ENCODE results near the gene CRADD.

CRADD gene

GRCh38 chr12:93921521-93921920 lies 244.3 kb downstream of the CRADD start:
- ChIA-PET CTCF (interaction anchor here (0.6 kb wide), 1 partner anchor 28 kb away, joined by 4 read pairs; no protein-coding TSS in a partner anchor), POLR2A (no interaction called here)
- Histone ChIP-seq H3K36me3 (ENCODE audit: control insufficient read depth in 2 of 2, insufficient read depth in 1 of 2, low read length in 2 of 2) (no peaks in the 10 kb centered on the region), H3K4me1 (ENCODE audit: control insufficient read depth, insufficient read depth, low read length) (no peaks in the 10 kb centered on the region), H3K4me3 (ENCODE audit: low read depth, low read length) (no peak overlapping the region), H3K27ac (ENCODE audit: extremely low read depth, low read depth, low read length) (no peak overlapping the region), H3K9me3 (ENCODE audit: control insufficient read depth, insufficient read depth, low read depth, low read length) (no peaks in the 10 kb centered on the region)
- TF ChIP-seq ZSCAN5A (tag by site-specific recombination; IDR thresholded peaks at IDR 0.05) (no peak), SP2 (tag by site-specific recombination; IDR thresholded peaks at IDR 0.05) (no peak), ZNF311 (tag by site-specific recombination; IDR thresholded peaks at IDR 0.05; ENCODE audit: borderline replicate concordance) (no peak), ZNF704 (tag by site-specific recombination; IDR thresholded peaks at IDR 0.05) (no peak), ZNF555 (tag by site-specific recombination; conservative IDR thresholded peaks at IDR 0.05) (no peak), ZNF664 (tag by site-specific recombination; IDR thresholded peaks at IDR 0.05) (no peak), ZNF654 (tag by site-specific recombination; IDR thresholded peaks at IDR 0.05; ENCODE audit: low read depth) (no peak), ZNF221 (tag by site-specific recombination; IDR thresholded peaks at IDR 0.05; ENCODE audit: borderline replicate concordance) (no peak), ZNF174 (tag by site-specific recombination; IDR thresholded peaks at IDR 0.05) (no peak)
- TF ChIP-seq, protein P1, sequence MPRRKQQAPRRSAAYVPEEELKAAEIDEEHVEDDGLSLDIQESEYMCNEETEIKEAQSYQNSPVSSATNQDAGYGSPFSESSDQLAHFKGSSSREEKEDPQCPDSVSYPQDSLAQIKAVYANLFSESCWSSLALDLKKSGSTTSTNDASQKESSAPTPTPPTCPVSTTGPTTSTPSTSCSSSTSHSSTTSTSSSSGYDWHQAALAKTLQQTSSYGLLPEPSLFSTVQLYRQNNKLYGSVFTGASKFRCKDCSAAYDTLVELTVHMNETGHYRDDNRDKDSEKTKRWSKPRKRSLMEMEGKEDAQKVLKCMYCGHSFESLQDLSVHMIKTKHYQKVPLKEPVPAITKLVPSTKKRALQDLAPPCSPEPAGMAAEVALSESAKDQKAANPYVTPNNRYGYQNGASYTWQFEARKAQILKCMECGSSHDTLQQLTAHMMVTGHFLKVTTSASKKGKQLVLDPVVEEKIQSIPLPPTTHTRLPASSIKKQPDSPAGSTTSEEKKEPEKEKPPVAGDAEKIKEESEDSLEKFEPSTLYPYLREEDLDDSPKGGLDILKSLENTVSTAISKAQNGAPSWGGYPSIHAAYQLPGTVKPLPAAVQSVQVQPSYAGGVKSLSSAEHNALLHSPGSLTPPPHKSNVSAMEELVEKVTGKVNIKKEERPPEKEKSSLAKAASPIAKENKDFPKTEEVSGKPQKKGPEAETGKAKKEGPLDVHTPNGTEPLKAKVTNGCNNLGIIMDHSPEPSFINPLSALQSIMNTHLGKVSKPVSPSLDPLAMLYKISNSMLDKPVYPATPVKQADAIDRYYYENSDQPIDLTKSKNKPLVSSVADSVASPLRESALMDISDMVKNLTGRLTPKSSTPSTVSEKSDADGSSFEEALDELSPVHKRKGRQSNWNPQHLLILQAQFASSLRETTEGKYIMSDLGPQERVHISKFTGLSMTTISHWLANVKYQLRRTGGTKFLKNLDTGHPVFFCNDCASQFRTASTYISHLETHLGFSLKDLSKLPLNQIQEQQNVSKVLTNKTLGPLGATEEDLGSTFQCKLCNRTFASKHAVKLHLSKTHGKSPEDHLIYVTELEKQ (tag by site-specific recombination; IDR thresholded peaks at IDR 0.05; ENCODE audit: borderline replicate concordance) = no peak
- TF ChIP-seq, protein P2, sequence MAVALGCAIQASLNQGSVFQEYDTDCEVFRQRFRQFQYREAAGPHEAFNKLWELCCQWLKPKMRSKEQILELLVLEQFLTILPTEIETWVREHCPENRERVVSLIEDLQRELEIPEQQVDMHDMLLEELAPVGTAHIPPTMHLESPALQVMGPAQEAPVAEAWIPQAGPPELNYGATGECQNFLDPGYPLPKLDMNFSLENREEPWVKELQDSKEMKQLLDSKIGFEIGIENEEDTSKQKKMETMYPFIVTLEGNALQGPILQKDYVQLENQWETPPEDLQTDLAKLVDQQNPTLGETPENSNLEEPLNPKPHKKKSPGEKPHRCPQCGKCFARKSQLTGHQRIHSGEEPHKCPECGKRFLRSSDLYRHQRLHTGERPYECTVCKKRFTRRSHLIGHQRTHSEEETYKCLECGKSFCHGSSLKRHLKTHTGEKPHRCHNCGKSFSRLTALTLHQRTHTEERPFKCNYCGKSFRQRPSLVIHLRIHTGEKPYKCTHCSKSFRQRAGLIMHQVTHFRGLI (tag by site-specific recombination; IDR thresholded peaks at IDR 0.05) = no peak

GRCh38 chr12:93922583-93923006 lies 245.4 kb downstream of the CRADD start:
- Histone ChIP-seq H3K36me3 (ENCODE audit: control insufficient read depth in 2 of 2, insufficient read depth in 1 of 2, low read length in 2 of 2) (no peaks in the 10 kb centered on the region), H3K4me3 (ENCODE audit: low read depth, low read length) (no peak overlapping the region), H3K9me3 (ENCODE audit: control insufficient read depth, insufficient read depth, low read depth, low read length) (no peaks in the 10 kb centered on the region), H3K4me1 (ENCODE audit: control insufficient read depth, insufficient read depth, low read length) (no peaks in the 10 kb centered on the region), H3K27ac (ENCODE audit: extremely low read depth, low read depth, low read length) (no peak overlapping the region)
- CTCF ChIA-PET = interaction anchor here (0.5 to 0.7 kb wide), 3 partner anchors 199 to 348 kb away, joined by 3 to 5 read pairs (median 3); no protein-coding TSS in a partner anchor
- POLR2A ChIA-PET = interaction anchor here (0.5 kb wide), 1 partner anchor 353 kb away, joined by 3 read pairs; no protein-coding TSS in a partner anchor
- TF ChIP-seq ZNF10 (tag by site-specific recombination; IDR thresholded peaks at IDR 0.05) = no peak
- no peak for TF ChIP-seq KLF1 (tag by site-specific recombination; IDR thresholded peaks at IDR 0.05)
- TF ChIP-seq ZNF404 (tag by site-specific recombination; IDR thresholded peaks at IDR 0.05) = no peak
- TF ChIP-seq ZBTB1 (tag by site-specific recombination; IDR thresholded peaks at IDR 0.05) = no peak
- no peak for TF ChIP-seq SETDB1 (IDR thresholded peaks at IDR 0.05; ENCODE audit: insufficient read length, low read length)
- TF ChIP-seq, protein P3, sequence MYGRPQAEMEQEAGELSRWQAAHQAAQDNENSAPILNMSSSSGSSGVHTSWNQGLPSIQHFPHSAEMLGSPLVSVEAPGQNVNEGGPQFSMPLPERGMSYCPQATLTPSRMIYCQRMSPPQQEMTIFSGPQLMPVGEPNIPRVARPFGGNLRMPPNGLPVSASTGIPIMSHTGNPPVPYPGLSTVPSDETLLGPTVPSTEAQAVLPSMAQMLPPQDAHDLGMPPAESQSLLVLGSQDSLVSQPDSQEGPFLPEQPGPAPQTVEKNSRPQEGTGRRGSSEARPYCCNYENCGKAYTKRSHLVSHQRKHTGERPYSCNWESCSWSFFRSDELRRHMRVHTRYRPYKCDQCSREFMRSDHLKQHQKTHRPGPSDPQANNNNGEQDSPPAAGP (tag by site-specific recombination; IDR thresholded peaks at IDR 0.05) = no peak
- TF ChIP-seq ZNF571 (tag by site-specific recombination; IDR thresholded peaks at IDR 0.05) = no peak
- no peak for TF ChIP-seq GFI1B (tag by site-specific recombination; IDR thresholded peaks at IDR 0.05)
- no peak for TF ChIP-seq ZNF16 (tag by site-specific recombination; IDR thresholded peaks at IDR 0.05; ENCODE audit: low read depth)
- no peak for TF ChIP-seq ZNF48 (tag by site-specific recombination; IDR thresholded peaks at IDR 0.05)
- TF ChIP-seq SP2 (tag by site-specific recombination; IDR thresholded peaks at IDR 0.05) = no peak
- TF ChIP-seq, protein P4, sequence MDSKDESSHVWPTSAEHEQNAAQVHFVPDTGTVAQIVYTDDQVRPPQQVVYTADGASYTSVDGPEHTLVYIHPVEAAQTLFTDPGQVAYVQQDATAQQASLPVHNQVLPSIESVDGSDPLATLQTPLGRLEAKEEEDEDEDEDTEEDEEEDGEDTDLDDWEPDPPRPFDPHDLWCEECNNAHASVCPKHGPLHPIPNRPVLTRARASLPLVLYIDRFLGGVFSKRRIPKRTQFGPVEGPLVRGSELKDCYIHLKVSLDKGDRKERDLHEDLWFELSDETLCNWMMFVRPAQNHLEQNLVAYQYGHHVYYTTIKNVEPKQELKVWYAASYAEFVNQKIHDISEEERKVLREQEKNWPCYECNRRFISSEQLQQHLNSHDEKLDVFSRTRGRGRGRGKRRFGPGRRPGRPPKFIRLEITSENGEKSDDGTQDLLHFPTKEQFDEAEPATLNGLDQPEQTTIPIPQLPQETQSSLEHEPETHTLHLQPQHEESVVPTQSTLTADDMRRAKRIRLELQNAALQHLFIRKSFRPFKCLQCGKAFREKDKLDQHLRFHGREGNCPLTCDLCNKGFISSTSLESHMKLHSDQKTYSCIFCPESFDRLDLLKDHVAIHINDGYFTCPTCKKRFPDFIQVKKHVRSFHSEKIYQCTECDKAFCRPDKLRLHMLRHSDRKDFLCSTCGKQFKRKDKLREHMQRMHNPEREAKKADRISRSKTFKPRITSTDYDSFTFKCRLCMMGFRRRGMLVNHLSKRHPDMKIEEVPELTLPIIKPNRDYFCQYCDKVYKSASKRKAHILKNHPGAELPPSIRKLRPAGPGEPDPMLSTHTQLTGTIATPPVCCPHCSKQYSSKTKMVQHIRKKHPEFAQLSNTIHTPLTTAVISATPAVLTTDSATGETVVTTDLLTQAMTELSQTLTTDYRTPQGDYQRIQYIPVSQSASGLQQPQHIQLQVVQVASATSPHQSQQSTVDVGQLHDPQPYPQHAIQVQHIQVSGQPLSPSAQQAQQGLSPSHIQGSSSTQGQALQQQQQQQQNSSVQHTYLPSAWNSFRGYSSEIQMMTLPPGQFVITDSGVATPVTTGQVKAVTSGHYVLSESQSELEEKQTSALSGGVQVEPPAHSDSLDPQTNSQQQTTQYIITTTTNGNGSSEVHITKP (tag by site-specific recombination; IDR thresholded peaks at IDR 0.05) = no peak
- TF ChIP-seq ZFP69B (tag by site-specific recombination; IDR thresholded peaks at IDR 0.05) = no peak

Data from HEK293 (cell line).